ENCODE results near the gene ZNF350.
"Not testable (repeated sequence)": the region's sequence is repeated elsewhere in the genome, so short reads cannot be mapped to it uniquely, and the experiment has no call there.

The ZNF350 gene

DNA sequence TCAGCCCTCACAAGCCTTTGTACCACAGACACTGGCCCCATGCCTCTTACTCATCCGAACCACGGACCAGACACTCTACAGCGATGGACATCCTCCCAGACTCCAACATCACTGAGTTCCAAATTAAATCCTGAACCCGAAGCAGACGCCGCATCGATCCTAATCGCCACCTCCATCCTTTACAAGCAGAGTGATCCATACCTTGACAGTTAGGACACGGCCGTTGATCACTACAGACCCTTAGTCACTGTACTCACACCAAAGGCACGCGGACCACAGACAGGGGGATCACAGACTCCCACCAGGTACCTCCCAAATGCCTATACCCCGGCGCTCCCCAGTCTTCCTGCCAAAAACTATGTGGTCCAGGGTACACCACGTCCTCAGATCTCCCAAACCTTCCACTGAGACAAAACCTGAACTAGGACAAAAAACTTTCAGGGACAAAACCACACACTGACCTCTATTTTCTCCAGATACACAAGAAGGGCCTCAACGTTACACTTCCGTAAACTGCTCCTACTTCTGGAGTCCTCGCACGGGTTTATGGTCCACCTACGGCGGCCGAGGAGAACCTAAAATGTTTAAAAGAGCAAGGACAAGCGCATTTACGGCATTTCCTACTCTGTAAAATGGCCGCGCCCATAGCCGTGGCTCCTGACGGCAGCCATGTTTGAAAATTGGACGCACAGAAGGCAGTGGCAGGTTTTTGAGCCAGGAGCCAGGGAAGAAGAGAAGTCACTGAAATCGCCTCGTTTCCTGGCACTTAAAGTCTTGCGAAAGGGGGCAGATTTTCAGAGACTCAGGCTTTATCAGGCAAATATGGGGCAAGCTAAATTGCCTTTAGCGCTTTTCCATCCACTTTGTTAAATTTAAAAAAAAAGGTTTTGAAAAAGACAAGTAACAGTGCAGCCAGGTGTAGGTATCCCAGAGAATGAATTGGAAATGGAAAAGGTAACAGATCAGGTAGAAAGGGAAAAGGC lies at the start of gene ZNF350:
TSS of gene ZNF350 (minus strand) at position 532 of the 983 bp plus-strand sequence. CDS start 12,480 bp downstream, outside the sequence.
- DNase-seq (ENCODE audit: low read depth in 2 of 2) = peak; percentile 59 to 72

DNA sequence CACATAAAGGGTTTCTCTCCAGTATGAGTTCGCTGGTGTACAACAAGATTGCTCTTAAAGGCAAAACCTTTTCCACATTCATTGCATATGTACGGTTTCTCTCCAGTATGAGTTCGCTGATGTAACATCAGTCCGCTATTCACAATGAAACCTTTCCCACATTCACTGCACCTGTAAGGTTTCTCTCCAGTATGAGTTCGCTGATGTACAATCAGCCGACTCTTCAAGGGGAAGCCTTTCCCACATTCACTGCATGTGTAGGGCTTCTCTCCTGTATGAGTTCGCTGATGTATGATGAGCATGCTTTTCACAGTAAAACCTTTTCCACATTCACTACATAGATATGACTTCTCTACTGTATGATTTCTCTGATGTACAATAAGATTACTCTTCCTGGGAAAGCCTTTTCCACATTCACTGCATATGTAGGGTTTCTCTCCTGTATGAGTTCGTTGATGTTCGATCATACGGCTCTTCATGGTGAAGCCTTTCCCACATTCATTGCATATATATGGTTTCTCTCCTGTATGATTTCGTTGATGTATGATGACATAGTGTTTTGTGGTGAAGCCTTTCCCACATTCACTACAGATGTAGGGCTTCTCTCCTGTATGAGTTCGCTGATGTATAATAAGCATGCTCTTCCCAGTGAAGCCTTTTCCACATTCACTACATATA lies 47.5 kb upstream of the ZNF350 start:
- DNase-seq (ENCODE audit: low read depth in 2 of 2) = no peak

DNA sequence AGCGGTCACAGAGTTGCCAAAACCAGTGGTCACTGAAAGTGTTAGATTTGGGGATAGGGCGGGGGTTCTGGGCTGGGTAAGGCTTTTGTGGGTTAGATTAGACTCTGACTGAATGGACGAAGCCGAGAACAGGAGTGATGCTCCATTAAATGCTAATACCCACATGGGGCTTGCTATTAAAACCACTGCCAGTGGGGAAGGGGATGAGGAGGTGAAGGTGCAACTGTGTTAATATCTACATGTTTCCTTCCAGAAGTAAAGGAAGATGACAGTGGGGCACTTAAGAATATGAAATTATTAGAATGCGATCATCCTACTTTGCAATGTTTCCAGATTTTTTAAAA lies 42.1 kb upstream of the ZNF350 start:
- DNase-seq (ENCODE audit: low read depth in 2 of 2) = no peak

DNA sequence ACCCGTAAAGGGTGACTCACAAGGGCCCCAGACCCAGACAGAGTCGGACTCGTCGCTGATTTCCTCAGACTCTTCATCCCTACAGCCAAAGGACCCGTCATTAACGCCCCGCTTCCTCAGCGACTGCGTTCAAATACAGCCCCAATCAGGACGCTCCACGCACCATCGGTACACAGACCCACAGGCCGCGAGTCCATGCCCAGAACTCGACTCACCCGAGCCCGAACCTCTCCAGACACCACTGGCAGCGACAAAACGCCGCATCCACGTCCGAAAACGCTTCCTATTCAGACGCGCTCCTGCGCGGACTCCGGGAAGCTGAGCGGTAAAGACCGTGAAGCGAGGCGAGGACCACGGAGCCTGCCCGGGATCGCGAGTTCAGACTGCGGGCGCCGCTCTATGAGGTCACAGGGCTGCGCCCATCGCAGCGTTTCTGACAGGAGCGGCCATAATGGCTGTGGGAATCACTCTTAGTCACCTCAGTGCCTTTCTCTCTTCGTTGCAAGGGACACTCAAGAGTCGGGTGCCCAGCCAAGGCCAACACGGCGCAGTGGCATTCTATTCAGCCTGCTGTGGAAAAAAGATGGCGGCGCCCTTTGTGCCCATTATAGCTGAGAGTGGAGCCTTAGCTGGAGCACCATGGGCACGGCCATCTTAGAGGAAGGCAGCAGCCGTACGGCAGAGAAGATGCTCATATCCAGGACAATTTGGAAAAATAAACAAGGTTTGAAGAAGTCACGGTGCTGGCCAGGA lies 41.6 kb upstream of the ZNF350 start, which contains the start of gene ZNF614:
TSS of gene ZNF614 (minus strand) at position 353 of the 753 bp plus-strand sequence. CDS start 2,634 bp downstream, outside the sequence.
- peak; percentile 40 to 68 for DNase-seq (ENCODE audit: low read depth in 2 of 2)

DNA sequence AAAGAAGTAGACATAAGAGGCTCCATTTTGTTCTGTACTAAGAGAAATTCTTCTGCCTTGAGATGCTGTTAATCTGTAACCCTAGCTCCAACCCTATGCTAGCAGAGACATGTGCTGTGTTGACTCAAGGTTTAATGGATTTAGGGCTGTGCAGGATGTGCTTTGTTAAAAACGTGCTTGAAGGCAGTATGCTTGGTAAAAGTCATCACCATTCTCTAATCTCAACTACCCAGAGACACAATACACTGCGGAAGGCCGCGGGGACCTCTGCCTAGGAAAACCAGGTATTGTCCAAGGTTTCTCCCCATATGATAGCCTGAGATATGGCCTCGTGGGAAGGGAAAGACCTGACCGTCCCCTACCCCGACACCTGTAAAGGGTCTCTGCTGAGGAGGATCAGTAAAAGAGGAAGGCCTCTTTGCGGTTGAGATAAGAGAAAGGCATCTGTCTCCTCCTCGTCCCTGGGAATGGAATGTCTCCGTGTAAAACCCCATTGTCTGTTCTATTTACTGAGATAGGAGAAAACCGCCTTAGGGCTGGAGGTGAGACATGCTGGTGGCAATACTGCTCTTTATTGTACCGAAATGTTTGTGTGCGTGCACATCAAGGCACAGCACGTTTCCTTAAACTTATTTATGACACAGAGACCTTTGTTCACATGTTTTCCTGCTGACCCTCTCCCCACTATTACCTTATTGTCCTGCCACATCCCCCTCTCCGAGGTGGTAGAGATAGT lies 39.8 kb upstream of the ZNF350 start:
- not testable (repeated sequence) for DNase-seq (ENCODE audit: low read depth in 2 of 2)

DNA sequence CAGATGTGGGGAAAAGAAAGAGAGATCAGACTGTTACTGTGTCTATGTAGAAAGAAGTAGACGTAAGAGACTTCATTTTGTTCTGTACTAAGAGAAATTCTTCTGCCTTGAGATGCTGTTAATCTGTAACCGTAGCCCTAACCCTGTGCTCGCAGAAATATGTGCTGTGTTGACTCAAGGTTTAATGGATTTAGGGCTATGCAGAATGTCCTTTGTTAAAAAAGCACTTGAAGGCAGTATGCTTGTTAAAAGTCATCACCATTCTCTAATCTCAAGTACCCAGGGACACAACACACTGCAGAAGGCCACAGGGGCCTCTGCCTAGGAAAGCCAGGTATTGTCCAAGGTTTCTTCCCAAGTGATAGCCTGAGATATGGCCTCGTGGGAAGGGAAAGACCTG lies 37.8 kb upstream of the ZNF350 start:
- DNase-seq (ENCODE audit: low read depth in 2 of 2) = not testable (repeated sequence)

DNA sequence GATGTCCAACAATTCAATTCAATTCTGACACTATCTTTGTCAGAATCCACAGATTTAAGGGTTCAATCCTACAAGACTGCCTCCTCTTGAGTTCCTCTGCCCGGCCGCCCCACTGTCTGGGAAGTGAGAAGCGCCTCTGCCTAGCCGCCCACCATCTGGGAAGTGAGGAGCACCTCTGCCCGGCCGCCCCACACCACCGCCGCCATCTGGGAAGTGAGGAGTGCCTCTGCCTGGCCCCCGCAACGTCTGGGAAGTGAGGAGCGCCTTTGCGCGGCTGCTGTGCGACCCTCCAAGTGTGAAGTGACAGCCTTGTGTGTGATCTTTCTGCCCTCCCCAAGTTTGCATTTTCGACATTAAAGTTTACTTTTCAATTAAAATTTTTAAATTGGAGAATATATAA lies 35.6 kb upstream of the ZNF350 start:
- DNase-seq (ENCODE audit: low read depth in 2 of 2) = no peak

DNA sequence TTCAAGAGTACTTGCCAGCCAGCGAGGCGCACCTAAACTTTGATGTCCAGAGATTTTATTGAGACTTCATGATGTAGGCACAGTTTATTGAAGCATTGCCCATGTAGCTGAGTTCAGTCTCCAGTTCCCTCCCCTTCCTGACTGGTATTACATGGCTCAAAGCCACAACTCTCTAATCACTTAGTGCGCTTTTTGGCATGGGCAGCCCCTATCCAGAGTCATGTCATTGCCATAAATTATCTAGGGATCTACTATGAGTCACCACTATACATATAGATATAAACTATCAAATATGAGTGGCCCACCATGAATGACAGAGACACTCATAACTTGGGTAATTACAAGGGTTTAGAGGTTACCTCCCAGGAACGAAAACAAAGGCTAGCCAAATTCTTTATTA lies 33.9 kb upstream of the ZNF350 start:
- no peak for DNase-seq (ENCODE audit: low read depth in 2 of 2)

DNA sequence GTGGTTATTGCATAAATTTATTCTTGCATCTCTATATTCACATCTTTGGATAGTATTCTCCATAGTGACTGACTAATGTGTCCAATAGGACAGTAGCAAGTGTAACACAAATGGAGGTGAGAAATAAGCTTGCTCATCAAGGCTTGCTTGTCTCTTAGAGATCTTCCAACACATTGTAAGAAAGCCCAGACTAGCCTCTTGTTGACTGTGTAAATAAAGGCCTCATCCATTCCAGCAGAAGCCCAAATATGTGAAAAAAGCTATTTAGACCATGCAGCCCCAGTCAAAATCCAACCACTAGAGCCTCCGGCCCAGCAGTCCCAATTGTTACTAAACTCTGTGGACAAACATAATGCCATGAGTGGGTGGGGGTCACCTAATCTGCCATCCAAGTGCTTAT lies 24.0 kb upstream of the ZNF350 start:
- DNase-seq (ENCODE audit: low read depth in 2 of 2) = no peak

DNA sequence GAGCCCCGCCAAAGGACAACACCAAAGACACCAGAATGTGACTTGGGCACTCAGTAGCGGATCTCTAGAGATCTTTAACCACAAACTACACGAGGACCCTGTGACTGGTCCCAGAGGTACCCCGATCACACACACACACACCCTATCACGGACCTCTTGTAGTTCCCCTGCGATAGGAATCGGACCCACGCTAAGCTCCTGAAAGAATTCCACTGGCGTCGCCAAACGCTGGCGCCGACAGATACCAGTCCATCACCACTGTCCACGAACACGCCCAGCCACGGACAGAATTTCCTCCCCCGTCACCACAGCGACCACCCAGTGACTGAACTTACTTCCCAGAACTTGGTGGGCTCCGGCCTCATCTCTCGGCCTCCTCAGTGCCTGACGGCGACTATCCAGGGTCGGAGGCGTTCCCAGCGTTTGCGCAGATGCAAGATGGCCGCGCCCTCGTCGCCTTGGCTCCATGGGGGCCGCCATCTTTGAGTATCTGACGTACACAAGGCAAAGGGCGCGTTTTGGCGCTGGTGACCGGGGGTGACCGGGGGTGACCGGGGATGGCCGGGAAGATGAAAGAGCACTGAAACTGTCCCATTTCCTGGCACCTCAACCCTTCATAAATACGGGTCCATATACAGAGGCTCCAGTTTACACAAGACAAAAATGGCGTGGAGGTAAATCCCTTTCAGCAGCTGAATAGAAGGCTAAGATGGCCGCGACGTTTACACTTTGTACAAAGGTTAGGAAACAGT lies 21.3 kb upstream of the ZNF350 start, which contains the start of gene ZNF615:
TSS of gene ZNF615 (minus strand) at position 406 of the 752 bp plus-strand sequence. CDS start 4,500 bp downstream, outside the sequence.
- peak; percentile 67 to 76 for DNase-seq (ENCODE audit: low read depth in 2 of 2)

DNA sequence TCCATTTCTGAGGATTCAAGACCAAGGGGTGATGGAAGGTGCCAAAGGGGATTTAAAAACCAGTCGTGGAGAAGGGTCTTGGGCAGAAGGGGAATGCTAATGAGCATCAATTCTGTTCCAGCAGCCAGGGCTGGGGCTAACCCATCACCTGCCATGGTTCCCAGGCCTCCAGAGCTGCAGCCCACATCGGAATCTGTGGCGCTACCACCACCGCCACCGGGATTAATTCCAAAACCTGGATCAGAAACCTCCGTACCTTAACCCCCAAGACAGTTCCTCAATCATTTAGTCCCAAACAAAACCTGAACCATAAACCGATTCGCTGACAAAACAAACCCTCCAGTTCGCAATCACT lies 20.8 kb upstream of the ZNF350 start:
- DNase-seq (ENCODE audit: low read depth in 2 of 2) = no peak

DNA sequence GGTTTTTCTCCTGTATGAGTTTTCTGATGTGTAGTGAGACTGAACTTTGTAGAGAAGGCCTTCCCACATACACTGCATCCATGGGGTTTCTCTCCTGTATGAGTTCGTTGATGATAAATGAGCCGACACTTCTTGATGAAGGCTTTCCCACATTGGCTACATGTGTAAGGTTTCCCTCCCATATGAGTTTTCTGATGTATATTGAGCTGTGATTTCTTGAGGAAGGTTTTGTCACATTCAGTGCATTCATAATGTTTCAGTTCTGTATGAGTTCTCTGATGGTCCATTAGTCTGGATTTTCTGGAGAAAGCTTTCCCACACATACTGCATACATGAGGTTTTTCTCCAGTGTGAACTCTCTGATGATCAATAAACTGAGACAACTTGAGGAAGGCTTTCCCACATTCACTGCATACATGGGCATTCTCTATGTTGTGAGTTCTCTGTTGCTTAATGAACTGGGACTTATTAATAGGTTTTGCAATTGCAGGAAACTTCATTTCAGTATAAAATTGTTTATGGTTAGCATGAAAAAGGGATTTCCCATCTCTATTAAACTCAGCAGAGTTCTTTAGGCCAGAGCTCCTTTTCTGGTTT lies 7.5 kb upstream of the ZNF350 start:
- DNase-seq (ENCODE audit: low read depth in 2 of 2) = no peak

DNA sequence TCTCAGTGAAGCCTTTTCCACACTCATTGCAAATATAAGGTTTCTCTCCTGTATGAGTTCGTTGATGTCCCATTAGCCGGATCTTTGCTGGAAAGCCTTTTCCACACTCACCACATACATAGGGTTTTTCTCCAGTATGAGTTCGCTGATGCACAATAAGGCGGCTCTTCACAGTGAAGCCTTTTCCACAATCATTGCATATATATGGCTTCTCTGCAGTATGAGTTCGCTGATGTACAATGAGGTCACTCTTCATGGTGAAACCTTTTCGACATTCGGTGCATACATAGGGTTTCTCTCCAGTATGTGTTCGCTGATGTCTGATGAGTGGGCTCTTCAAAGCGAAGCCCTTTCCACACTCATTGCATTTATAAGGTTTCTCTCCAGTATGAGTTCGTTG lies 6.8 kb upstream of the ZNF350 start:
- DNase-seq (ENCODE audit: low read depth in 2 of 2) = no peak

DNA sequence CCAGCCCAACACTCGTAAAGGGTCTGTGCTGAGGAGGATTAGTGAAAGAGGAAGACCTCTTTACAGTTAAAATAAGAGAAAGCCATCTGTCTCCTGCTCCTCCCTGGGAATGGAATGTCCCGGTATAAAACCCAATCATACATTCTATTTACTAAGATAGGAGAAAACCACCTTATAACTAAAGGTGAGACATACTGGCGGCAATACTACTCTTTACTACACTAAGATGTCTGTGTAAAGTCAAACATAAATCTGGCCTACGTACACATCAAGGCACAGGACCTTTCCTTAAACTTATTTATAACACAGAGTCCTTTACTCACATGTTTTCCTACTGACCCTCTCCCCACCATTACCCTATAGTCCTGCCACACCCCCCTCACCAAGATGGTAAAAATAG lies 3.3 kb downstream of the ZNF350 start:
- no peak for DNase-seq (ENCODE audit: low read depth in 2 of 2)

DNA sequence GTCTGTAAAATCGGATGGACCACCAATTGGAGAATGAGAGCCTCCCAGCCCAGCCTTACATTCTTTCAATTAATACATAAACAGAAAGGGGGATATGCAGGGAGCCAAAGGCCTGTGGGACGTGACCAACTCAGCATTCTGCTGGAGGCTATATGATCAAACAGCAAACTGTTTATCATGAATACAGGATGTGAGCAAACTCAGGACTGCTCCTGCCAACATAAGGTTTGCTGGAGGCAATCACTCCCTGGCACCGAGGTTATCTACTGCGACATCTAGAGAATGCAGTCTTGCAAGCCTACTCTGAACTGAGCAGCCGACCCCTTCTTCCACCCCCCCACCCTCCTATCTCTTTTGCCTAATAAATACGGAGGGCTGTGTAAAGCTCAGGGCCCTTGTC lies 5.7 kb downstream of the ZNF350 start:
- DNase-seq (ENCODE audit: low read depth in 2 of 2) = not testable (repeated sequence)

DNA sequence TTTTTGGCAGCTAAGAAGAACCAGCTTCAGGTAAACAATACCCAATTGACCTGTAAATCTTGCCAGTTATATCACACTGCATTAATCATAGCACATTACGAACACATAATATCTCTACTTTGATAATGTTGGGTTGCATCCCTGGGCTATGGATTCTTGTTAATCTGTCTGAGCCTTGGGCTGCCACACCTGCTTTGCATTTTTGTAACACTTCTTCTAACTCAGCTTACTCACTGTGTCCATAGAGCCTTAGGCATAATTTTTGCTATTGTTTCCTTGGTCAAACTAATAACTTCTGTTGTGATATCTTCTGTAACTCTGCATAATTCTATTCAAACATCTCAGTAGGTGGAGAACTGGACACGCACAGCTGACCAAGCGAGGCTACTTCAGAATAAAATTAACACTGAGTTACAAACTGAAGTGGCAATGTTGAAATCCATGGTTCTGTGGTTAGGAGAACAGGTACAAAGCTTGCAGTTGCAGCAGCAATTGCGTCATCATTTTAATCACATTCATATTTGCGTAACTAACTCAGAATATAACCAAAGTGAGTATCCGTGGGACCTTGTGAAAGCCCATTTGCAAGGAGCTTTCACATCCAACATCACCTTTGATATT lies 6.4 kb downstream of the ZNF350 start:
- DNase-seq (ENCODE audit: low read depth in 2 of 2) = no peak

DNA sequence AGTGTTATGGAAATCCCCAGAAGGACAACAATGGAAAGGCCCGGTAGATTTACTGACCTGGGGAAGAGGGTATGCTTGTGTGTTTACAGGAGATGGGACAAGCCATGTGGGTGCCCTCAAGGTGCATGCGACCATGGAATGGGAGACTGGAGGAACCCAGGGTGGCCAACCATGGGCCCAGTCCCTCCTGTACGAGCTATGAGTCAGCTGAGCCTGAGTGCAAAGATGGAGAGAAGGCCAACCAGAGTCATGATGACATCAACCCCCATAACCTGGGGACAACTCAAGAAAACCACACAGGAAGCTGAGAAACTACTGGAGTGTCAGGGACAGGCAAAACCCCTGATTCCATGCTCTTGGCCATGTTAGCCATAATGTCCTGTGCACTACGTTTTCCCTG lies 7.8 kb downstream of the ZNF350 start:
- DNase-seq (ENCODE audit: low read depth in 2 of 2) = no peak

DNA sequence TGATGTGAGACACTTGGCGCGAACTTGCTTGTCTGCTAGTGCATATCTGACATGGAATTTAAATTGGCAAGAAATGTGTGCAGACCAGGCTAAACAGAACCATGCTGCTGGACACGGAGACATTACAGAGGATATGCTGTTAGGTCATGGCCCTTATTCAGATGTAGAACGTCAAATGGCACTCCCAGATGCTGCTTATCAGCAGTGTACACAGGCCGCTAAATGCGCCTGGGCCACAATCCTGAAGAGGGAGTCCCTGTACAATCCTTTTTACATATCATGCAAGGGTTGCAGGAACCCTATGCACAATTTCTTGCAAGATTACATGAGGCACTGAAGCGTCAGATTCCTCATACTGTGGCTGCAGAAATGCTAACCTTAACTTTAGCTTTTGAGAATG lies 9.3 kb downstream of the ZNF350 start:
- no peak for DNase-seq (ENCODE audit: low read depth in 2 of 2)

DNA sequence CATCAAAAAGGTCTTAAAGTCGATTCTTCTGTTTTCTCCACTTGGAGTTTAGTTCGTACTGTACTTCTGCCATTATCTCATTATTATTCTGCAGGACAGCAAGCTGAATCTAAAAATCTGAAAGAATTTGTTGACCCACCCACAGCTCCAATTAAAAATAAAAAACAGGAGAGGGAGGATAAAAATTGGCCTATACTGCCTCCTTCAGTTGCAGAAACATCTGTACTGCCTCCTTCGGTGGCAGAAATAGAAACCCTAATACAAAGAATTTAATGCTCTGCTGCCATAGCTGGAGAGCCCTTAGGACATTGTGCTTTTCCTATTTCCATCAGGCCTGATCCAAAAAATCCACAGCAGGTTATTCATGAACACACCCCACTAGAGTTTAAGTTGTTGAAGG lies 9.8 kb downstream of the ZNF350 start:
- no peak for DNase-seq (ENCODE audit: low read depth in 2 of 2)

DNA sequence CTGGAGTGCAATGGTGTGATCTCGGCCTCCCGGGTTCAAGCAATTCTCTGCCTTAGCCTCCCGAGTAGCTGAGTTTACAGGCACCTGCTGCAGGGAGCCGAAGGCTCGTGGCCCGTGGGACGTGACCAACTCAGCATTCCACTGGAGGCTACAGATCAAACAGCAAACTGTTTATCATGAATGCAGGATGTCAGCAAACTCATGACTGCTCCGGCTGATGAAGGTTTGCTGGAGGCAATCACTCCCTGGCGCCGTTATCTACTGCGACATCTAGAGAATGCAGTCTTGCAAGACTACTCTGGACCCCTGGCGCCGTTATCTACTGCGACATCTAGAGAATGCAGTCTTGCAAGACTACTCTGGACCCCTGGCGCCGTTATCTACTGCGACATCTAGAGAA lies 10.9 kb downstream of the ZNF350 start:
- not testable (repeated sequence) for DNase-seq (ENCODE audit: low read depth in 2 of 2)
